ENCODE data around the gene ERBIN.

DNA sequence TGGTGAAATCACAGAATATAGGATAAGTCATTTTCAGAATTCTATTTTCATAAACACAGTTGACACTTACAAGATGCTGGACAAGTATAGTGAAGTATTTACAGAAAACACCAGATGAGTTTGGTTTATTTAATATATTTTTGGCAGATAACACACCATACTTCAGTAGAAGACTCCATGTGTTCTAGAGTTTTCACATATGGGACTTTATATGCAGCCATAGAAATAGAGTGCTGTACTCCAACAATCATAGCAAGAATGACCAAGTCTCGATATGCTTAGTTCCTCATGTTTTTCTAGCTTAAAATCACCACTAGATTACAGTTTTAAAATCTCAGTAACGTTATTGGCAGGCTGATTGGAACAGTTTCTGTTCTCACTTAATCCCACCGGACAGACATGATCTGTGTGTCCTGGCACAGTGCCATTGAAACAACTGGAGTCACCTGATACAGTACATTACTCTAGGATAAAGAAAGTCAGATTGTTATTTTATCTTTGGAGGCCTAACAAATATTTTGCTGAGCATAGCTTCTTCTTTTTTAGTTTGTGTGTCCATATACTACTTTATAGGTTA is 45.8 kb upstream of the ERBIN start:
- no peak for TF ChIP-seq EZH2 (IDR thresholded peaks at IDR 0.05; ENCODE audit: borderline replicate concordance, low read length)
- TF ChIP-seq, protein P1, sequence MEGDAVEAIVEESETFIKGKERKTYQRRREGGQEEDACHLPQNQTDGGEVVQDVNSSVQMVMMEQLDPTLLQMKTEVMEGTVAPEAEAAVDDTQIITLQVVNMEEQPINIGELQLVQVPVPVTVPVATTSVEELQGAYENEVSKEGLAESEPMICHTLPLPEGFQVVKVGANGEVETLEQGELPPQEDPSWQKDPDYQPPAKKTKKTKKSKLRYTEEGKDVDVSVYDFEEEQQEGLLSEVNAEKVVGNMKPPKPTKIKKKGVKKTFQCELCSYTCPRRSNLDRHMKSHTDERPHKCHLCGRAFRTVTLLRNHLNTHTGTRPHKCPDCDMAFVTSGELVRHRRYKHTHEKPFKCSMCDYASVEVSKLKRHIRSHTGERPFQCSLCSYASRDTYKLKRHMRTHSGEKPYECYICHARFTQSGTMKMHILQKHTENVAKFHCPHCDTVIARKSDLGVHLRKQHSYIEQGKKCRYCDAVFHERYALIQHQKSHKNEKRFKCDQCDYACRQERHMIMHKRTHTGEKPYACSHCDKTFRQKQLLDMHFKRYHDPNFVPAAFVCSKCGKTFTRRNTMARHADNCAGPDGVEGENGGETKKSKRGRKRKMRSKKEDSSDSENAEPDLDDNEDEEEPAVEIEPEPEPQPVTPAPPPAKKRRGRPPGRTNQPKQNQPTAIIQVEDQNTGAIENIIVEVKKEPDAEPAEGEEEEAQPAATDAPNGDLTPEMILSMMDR (IDR thresholded peaks at IDR 0.05; ENCODE audit: low read length), result no peak

Measured in OCI-LY1 (cell line).